T47D (cell line): ENCODE results near the gene ZNF467.
A peak's percentile ranks its signal among the peaks of the same experiment; 100 is the strongest.

Source experiments
- DNase-seq, 2 experiments: peaks; one replicate each; pipeline versions ENCODE4 v3.0.0 to v3.0.0-alpha.2; 2011 to 2012; ENCODE audit warnings: low read depth in 1 of 2, low spot score in 1 of 2
- JUND ChIP-seq: IDR thresholded peaks from 2 replicates; pipeline ENCODE4 v1.6.1; 2012; ENCODE audit warnings: low read depth
- in situ Hi-C: cut with HindIII; loops from 2 replicates; pipeline ENCODE4 v1.10.0; 2016; ENCODE audit warnings: low sequenced_read_pairs, low pct_unique_long_range_greater_than_20kb

ZNF467 gene

DNA sequence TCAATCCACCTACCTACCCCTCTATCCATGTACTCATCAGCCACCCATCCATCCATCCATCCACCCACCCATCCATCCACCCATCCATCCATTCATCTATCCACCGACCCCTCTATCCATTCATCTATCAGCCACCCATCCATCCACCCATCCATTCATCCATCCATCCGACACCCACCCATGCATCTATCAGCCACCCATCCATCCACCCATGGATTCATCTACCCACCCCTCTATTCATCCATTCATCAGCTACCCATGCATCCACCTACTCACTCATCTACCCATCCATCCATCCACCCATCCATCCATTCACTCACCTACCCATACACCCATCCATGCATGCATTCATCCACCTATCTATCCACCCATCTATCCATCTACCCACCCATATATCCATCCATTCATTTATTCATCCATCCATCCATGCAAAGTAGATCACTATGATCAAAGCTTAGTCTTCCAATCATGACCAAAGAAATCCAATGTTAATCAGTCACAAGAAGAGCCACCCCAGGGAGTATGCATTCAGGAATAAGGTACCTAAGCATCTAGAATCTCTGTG, 27.7 kb upstream of the ZNF467 start:
- in situ Hi-C loops = no loop called here
- no peak for TF ChIP-seq JUND
- no peak for DNase-seq

DNA sequence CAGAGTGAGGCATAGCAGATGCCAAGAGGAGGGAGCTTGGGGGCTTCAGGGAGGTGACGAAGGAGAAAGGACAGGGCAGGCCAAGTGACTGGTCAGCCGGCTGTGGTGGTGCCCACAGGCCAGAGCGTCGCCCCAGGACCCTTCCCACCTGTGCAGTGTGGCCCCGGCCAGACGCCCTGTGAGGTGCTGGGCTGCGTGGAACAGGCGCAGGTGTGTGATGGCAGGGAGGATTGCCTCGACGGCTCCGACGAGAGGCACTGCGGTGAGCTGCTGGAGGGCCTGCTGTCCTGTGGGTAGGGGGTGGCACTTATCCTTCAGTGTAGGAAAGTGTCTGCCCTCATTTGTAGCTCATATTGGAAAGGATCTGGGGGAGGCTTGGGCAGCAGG, 26.8 kb upstream of the ZNF467 start:
- no peak for TF ChIP-seq JUND
- no peak for DNase-seq
- in situ Hi-C loops = no loop called here

DNA sequence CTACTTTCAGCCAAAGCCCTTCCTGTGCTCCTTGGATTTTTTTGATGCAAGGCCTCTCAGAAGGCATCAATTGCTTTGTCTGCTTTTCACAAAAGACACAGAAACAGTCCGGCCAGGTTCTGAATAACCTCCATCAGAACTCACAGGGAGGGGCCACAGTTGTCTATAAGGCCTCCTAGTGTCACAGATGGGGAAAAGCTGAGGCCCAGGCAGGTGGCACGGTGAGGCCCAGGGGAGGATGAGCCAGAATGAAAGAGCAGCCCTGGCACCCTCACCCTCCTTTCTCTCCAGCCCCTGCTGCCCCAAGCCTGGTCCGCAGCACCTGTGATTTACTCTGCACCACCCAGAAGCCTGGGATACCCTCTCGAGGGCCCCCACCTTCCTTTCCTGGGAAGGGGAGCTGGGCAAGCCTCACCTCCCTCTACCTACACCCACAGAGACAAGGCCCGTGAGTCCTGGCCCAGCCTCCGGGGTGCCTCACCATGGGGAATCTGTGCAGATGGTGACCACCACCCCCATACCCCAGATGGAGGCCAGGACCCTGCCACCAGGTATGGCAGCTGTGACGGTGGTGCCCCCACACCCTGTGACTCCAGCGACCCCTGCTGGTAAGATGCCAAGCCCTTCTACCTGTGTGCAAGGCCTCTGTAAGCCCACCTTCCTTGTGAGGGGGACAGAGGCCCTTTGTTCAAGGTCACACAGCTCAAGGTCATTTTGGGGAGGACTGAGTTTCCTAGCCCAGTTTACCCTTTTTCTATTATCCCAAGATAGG, 26.2 kb upstream of the ZNF467 start:
- DNase-seq = peak in 1 of 2 experiments; percentile 31
- in situ Hi-C loops = no loop called here
- no peak for TF ChIP-seq JUND

DNA sequence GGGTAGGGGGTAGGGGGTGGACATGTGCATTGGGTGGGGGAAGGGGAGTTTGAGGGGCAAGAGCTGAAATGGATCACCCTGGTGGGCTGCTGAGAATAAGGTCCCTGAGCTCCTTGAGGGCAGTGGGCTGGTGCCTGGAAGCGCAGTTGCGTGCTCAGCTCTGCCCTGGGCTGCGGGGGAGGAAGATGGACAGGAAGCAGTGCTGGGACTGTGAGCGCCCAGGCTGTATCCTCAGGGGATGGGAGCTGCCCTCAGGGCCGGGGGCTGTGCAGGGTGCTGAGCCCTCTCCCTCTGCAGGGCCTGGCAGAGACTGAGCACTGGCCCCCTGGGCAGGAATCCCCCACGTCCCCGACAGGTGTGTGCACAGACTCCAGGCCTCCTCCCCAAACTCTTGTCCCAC, 24.4 kb upstream of the ZNF467 start:
- in situ Hi-C loops = no loop called here
- DNase-seq = no peak
- no peak for TF ChIP-seq JUND

DNA sequence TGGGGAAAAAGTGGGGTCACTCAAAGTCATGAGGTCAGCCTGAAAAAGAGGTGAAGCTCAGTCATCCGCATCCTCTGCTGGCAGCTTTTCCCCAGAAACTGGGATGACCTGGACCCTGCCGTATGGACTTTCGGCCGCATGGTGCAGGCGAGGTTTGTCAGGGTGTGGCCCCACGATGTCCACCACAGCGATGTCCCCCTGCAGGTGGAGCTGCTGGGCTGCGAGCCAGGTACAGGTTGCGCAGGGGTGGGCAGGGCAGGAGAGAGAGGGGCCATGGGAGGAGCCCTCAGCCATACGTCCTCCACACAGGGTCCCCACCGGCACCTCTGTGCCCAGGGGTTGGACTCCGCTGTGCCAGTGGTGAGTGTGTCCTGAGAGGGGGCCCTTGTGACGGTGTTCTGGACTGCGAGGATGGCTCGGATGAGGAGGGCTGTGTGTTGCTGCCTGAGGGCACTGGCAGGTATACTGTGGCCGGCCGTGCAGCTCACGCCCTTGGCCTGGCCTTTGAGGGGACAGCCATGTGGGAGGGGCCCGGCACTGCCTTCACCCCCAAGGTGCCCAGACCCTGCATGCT, 23.0 kb upstream of the ZNF467 start:
- in situ Hi-C loops = no loop called here
- no peak for DNase-seq
- no peak for TF ChIP-seq JUND

DNA sequence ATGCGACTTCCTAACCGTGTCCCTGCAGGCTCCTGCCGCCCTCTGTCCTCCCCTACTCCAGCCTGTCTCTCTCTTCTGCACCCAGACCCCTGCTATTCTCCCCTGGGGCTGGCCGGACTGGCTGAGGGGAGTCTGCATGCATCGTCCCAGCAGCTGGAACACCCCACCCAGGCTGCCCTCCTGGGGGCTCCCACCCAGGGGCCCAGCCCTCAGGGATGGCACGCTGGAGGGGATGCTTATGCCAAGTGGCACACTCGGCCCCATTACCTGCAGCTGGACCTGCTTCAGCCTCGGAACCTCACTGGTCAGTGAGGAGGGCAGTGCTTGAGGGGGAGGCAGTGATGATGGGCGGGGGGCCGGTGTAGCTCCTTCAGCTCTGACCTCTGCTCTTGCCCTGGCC, 21.7 kb upstream of the ZNF467 start:
- no peak for TF ChIP-seq JUND
- DNase-seq = no peak
- in situ Hi-C loops = no loop called here

DNA sequence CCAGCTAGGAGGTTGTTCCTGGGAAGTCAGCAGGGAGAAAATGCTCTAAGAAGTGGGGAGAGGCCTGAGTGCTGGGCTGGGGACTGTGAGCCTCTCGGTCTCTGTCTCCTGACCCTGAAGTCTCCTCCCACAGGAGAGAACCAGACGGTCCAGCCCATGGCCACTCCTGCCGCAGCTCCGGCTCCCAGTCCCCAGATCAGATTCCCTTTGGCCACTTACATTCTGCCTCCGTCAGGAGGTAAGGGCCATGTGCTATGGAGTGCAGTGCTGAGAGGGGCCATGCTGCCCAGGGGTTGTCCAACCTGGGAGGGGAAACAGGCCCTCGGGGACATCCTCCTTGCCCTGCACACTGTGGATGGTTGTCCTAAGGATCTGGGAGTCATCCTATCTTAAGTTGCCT, 21.3 kb upstream of the ZNF467 start:
- no peak for TF ChIP-seq JUND
- DNase-seq = peak; percentile 67 to 91
- in situ Hi-C loops = no loop called here

DNA sequence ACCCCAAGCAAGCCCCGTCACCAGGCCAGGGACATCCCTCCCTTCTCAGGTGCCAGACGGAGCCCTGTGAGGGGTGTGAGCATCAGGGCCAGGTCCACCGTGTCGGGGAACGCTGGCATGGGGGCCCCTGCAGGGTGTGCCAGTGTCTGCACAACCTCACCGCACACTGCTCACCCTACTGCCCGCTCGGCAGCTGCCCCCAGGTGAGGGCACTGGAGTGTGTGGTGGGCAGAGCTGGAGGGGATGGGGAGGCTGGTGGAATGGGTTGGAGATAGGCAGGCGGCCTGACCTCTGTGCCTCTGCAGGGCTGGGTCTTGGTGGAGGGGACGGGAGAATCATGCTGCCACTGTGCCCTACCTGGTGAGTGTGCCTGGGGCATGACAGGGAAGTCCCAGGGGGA, 19.9 kb upstream of the ZNF467 start:
- no peak for TF ChIP-seq JUND
- in situ Hi-C loops = no loop called here
- DNase-seq = no peak

DNA sequence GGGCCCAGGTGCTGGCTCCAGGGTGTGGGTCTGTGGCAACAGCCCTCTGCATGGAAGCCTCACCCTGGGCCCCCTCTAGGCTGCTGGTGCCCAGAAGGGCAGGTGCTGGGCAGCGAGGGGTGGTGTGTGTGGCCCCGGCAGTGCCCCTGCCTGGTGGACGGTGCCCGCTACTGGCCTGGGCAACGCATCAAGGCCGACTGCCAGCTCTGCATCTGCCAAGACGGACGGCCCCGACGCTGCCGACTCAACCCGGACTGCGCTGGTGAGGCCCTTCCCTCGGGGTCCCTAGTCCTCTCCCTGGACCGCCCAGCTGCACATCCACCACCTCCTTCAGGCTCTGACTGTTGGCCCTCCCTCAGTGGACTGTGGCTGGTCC, 18.8 kb upstream of the ZNF467 start:
- no peak for TF ChIP-seq JUND
- in situ Hi-C loops = no loop called here
- no peak for DNase-seq

DNA sequence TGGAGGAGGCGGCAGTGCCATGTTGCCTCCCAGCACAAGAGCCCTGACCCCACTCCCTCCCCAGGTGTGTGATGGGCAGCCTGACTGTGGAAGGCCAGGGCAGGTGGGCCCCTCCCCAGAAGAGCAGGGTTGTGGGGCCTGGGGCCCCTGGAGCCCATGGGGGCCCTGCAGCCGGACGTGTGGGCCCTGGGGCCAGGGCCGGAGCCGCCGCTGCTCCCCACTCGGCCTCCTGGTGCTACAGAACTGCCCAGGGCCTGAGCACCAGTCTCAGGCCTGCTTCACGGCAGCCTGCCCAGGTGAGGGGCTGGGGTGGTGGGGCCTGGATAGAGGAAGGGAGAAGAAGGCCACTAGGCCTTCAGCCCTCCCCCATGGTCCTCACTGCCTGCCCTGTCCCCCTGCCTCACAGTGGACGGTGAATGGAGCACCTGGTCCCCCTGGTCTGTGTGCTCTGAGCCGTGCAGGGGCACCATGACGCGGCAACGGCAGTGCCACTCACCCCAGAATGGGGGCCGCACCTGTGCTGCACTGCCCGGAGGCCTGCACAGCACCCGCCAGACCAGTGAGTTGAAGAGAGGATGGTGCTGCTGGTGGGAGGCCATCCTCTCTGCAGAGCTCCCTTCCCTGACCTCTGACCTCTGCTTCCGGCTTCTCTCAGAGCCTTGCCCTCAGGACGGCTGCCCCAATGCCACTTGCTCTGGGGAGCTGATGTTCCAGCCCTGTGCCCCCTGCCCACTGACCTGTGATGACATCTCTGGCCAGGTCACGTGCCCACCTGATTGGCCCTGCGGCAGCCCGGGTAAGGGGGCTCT, 18.2 kb upstream of the ZNF467 start:
- no peak for TF ChIP-seq JUND
- no peak for DNase-seq
- in situ Hi-C loops = no loop called here

DNA sequence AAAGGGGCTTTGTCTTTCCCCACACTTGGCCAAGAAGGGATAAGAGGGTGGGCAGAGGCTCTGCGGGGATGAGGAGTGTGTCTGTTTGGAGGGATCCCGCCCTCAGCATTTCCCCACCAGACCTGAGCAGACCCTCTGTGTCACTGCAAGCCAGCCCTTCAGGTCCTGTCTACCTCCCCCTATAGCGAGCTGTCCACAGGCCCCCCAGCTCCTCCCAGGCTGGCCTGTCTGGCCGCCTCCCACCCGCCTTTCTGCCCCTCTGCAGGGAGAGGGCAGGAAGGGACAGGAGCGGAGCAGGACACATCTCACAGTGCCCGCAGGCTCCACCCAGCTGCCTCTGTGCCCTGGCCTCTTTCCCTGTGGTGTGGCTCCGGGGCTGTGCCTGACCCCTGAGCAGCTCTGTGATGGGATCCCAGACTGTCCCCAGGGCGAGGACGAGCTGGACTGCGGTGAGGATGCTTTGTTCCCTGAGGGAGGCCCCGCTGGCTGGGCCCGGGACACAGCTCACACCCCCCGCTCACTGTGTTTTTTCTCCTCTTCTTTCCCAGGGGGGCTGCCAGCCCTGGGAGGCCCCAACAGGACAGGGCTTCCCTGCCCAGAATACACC, 17.5 kb upstream of the ZNF467 start:
- DNase-seq = no peak
- in situ Hi-C loops = no loop called here

DNA sequence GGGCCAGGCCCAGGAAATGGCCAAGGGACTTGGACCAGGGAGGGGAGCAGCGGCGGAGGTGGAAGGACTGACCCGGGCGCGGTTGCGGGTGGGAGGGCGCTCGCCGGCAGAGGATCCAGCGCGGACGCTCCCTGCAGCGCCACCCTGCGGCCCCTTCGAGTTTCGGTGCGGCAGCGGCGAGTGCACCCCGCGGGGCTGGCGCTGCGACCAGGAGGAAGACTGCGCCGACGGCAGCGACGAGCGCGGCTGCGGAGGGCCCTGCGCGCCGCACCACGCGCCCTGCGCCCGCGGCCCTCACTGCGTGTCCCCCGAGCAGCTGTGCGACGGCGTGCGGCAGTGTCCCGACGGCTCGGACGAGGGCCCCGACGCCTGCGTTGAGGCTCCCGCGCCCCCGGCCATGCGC, 16.8 kb upstream of the ZNF467 start:
- DNase-seq = no peak
- no peak for TF ChIP-seq JUND
- in situ Hi-C loops = no loop called here

More for the DNA sequence above, 17.5 kb upstream of the ZNF467 start:
- TF ChIP-seq JUND = no peak
